Keratinocyte (primary cell): ENCODE results near the gene CCDC192.

Experiments used
- EZH2 ChIP-seq: IDR thresholded peaks from one replicate; pipeline ENCODE4 v1.6.1; 2012; ENCODE audit warnings: inconsistent platforms, mild to moderate bottlenecking, low read length, moderate library complexity
- TF ChIP-seq, protein P1 (sequence below), 3 experiments: IDR thresholded peaks in 1 of 3; conservative IDR thresholded peaks in 1 of 3; optimal IDR thresholded peaks in 1 of 3; 2 replicates in 2 of 3; 3 replicates in 1 of 3; pipeline versions ENCODE3 to v1.5.1; 2011; ENCODE audit warnings: low read length in 3 of 3, mild to moderate bottlenecking in 3 of 3, moderate library complexity in 2 of 3, control low read depth in 1 of 3, inconsistent platforms in 1 of 3; ENCODE audit not compliant: insufficient read depth in 2 of 3; ENCODE audit errors: extremely low read depth in 1 of 3

- TF ChIP-seq, protein P1, sequence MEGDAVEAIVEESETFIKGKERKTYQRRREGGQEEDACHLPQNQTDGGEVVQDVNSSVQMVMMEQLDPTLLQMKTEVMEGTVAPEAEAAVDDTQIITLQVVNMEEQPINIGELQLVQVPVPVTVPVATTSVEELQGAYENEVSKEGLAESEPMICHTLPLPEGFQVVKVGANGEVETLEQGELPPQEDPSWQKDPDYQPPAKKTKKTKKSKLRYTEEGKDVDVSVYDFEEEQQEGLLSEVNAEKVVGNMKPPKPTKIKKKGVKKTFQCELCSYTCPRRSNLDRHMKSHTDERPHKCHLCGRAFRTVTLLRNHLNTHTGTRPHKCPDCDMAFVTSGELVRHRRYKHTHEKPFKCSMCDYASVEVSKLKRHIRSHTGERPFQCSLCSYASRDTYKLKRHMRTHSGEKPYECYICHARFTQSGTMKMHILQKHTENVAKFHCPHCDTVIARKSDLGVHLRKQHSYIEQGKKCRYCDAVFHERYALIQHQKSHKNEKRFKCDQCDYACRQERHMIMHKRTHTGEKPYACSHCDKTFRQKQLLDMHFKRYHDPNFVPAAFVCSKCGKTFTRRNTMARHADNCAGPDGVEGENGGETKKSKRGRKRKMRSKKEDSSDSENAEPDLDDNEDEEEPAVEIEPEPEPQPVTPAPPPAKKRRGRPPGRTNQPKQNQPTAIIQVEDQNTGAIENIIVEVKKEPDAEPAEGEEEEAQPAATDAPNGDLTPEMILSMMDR (optimal IDR thresholded peaks at IDR 0.05 in 1 of 3, IDR thresholded peaks at IDR 0.05 in 1 of 3, conservative IDR thresholded peaks at IDR 0.05 in 1 of 3; ENCODE audit: extremely low read depth in 1 of 3, insufficient read depth in 2 of 3, low read length in 3 of 3), result no peak
- no peak for TF ChIP-seq EZH2
Observed at GRCh38 chr5:127830157-127830556, 127.0 kb downstream of the CCDC192 start.
